ENCODE measurements around the gene ERGIC2.
"Not testable (repeated sequence)": the region's sequence is repeated elsewhere in the genome, so short reads cannot be mapped to it uniquely, and the experiment has no call there.

Gene ERGIC2

GRCh38 chr12:29290475-29290874 is 90.5 kb downstream of the ERGIC2 start:
- not testable (repeated sequence) for DNase-seq

GRCh38 chr12:29288031-29288430 is 92.9 kb downstream of the ERGIC2 start:
- no peak for DNase-seq

- DNase-seq: no peak
These were observed 93.3 kb downstream of the ERGIC2 start for GRCh38 chr12:29287622-29288021.

Measured in activated naive CD4-positive, alpha-beta T cell (primary cell).